Astrocyte of the cerebellum (primary cell): ENCODE results near the gene BRI3.

Source experiments
- DNase-seq: peaks from one replicate; pipeline ENCODE4 v3.0.0-alpha.2; 2011; ENCODE audit warnings: low read depth
- H3K4me3 ChIP-seq: 2 replicates; pipeline ENCODE4 v1.5.1; 2011; ENCODE audit warnings: mild to moderate bottlenecking, low read depth, low read length, moderate library complexity
- CTCF ChIP-seq: IDR thresholded peaks from 2 replicates; pipeline ENCODE4 v1.5.1; 2012; ENCODE audit warnings: low read length, low read depth, moderate library complexity, mild to moderate bottlenecking; ENCODE audit errors: missing control alignments
- in situ Hi-C: cut with HindIII; loops from 2 replicates; pipeline ENCODE4 v1.10.0; 2017; ENCODE audit warnings: low sequenced_read_pairs

The BRI3 gene

GRCh38 chr7:98291717-98292116, 10.2 kb downstream of the BRI3 start:
- in situ Hi-C loops = no loop called here

GRCh38 chr7:98293265-98293664, 11.8 kb downstream of the BRI3 start:
- in situ Hi-C loops = no loop called here
- DNase-seq = no peak
- H3K4me3 ChIP-seq = no peak overlapping the region
- TF ChIP-seq CTCF = no peak

More at GRCh38 chr7:98291717-98292116, 10.2 kb downstream of the BRI3 start:
- DNase-seq = no peak
- peak; percentile 29 for TF ChIP-seq CTCF
- H3K4me3 ChIP-seq = no peak overlapping the region

GRCh38 chr7:98293746-98294145, 12.3 kb downstream of the BRI3 start:
- no peak for DNase-seq
- no peak overlapping the region for H3K4me3 ChIP-seq
- no peak for TF ChIP-seq CTCF
- in situ Hi-C loops = no loop called here

GRCh38 chr7:98294326-98294725, 12.8 kb downstream of the BRI3 start:
- DNase-seq = no peak
- in situ Hi-C loops = no loop called here
- TF ChIP-seq CTCF = no peak
- H3K4me3 ChIP-seq = no peak overlapping the region

- DNase-seq = peak; percentile 23
- peak; percentile 86 for TF ChIP-seq CTCF
- no peak overlapping the region for H3K4me3 ChIP-seq
- in situ Hi-C loops = no loop called here
Measured at GRCh38 chr7:98294798-98295382, 13.4 kb downstream of the BRI3 start.

- in situ Hi-C loops = no loop called here
- no peak for TF ChIP-seq CTCF
- no peak for DNase-seq
Measured at GRCh38 chr7:98295467-98296192, 14.1 kb downstream of the BRI3 start.

More at GRCh38 chr7:98295467-98296192, 14.1 kb downstream of the BRI3 start:
- H3K4me3 ChIP-seq = no peak overlapping the region
